Measurements from ENCODE around the gene GREB1. TPM values are rescaled to one million over a fixed set of nuclear protein-coding genes. Genes with fewer than 3 reads are reported as not detected.

GREB1 gene
- total RNA-seq, 1 donor from 2014 or later, result 30.8 TPM

DNA sequence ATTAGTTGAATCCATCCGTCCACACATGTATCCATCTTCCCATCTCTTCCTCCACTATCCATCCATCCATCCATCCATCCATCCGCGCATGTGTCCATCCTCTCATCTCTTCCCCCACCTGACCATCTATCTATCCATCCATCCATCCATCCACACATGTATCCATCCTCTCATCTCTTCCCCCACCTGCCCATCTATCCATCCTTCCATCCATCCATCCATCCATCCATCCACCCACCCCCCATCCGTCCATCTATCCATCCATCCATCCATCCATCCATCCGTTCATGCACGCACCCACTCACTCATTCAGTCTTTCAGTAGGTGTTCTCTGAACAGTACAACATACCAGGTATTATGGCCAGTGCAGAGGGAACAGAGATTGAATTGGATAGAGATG is 18.9 kb upstream of the GREB1 start:
- Histone ChIP-seq H3K4me3 (peak overlapping the region; percentile 15), H2AFZ (replicated peaks) (no peak overlapping the region), H3K79me2 (ENCODE audit: low read depth) (peaks cover 95% of the 10 kb centered on the region), H3K36me3 (no peaks in the 10 kb centered on the region), H3K9ac (no peak overlapping the region), H3K27ac (peak overlapping the region; percentile 88), H3K4me1 (peaks cover 63% of the 10 kb centered on the region), H3K27me3 (no peaks in the 10 kb centered on the region), H4K20me1 (ENCODE audit: low read depth) (peaks cover 33% of the 10 kb centered on the region), H3K9me3 (ENCODE audit: low read depth) (no peaks in the 10 kb centered on the region), H3K4me2 (peak overlapping the region; percentile 69), H3F3A (ENCODE audit: low read depth) (peaks cover 42% of the 10 kb centered on the region)
- Mint-ChIP-seq H3K4me3 (peak overlapping the region; percentile 46), H3K9me3 (peaks cover 12% of the 10 kb centered on the region), H3K4me1 (peaks cover 78% of the 10 kb centered on the region), H3K36me3 (peaks cover 43% of the 10 kb centered on the region), H3K27me3 (ENCODE audit: insufficient read depth, low read depth) (peaks cover 4% of the 10 kb centered on the region), H3K27ac (peak overlapping the region; percentile 47)
- no peak for TF ChIP-seq EZH2 (IDR thresholded peaks at IDR 0.05)
- TF ChIP-seq, protein P1, sequence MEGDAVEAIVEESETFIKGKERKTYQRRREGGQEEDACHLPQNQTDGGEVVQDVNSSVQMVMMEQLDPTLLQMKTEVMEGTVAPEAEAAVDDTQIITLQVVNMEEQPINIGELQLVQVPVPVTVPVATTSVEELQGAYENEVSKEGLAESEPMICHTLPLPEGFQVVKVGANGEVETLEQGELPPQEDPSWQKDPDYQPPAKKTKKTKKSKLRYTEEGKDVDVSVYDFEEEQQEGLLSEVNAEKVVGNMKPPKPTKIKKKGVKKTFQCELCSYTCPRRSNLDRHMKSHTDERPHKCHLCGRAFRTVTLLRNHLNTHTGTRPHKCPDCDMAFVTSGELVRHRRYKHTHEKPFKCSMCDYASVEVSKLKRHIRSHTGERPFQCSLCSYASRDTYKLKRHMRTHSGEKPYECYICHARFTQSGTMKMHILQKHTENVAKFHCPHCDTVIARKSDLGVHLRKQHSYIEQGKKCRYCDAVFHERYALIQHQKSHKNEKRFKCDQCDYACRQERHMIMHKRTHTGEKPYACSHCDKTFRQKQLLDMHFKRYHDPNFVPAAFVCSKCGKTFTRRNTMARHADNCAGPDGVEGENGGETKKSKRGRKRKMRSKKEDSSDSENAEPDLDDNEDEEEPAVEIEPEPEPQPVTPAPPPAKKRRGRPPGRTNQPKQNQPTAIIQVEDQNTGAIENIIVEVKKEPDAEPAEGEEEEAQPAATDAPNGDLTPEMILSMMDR (IDR thresholded peaks at IDR 0.05), result no peak
- TF ChIP-seq EZH2phosphoT487 (IDR thresholded peaks at IDR 0.05), result no peak
- no peak for DNase-seq (ENCODE audit: low spot score)

DNA sequence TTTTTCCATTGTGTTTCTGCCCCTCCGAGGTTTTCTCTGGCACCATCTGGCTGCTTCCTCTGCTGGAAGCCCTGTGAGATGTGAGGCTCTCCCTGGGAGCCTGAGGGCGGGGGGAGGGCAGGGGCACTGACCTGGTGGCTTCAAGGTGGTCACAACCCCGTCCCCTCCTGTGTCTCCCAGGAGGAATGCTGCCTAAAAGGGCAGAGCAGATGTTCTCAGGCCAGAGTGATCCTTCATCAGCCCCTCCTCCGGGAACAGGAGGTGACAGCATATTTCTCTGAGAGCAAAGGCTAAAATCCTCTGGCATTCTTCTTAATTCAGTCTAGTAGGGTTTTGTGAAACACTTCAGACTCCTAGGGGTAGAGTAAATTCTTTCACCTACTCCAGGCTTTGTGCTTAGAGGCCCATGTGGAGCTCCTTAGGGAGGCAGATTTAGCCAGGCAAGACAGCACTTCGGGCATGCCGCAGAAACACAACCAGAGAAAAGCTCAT is 18.3 kb upstream of the GREB1 start:
- peaks cover 95% of the 10 kb centered on the region for H3K79me2 ChIP-seq (ENCODE audit: low read depth)
- H3K9me3 Mint-ChIP-seq, result peaks cover 17% of the 10 kb centered on the region
- H3K9me3 ChIP-seq (ENCODE audit: low read depth), result no peaks in the 10 kb centered on the region
- peaks cover 63% of the 10 kb centered on the region for H3K4me1 ChIP-seq
- H3K4me1 Mint-ChIP-seq, result peaks cover 74% of the 10 kb centered on the region
- H3K4me3 ChIP-seq, result peak overlapping the region; percentile 15
- peak overlapping the region; percentile 88 for H3K27ac ChIP-seq
- peak overlapping the region; percentile 47 for H3K27ac Mint-ChIP-seq
- no peaks in the 10 kb centered on the region for H3K36me3 ChIP-seq
- H3K4me3 Mint-ChIP-seq, result peak overlapping the region; percentile 73
- H4K20me1 ChIP-seq (ENCODE audit: low read depth), result peaks cover 33% of the 10 kb centered on the region
- no peaks in the 10 kb centered on the region for H3K27me3 ChIP-seq
- no peak overlapping the region for H3K9ac ChIP-seq
- peaks cover 44% of the 10 kb centered on the region for H3K36me3 Mint-ChIP-seq
- H2AFZ ChIP-seq (replicated peaks), result no peak overlapping the region
- H3F3A ChIP-seq (ENCODE audit: low read depth), result peaks cover 42% of the 10 kb centered on the region
- peak; percentile 75 for DNase-seq (ENCODE audit: low spot score)
- peaks cover 4% of the 10 kb centered on the region for H3K27me3 Mint-ChIP-seq (ENCODE audit: insufficient read depth, low read depth)
- TF ChIP-seq, protein P1 (IDR thresholded peaks at IDR 0.05), result no peak
- TF ChIP-seq EZH2phosphoT487 (IDR thresholded peaks at IDR 0.05) (no peak), EZH2 (IDR thresholded peaks at IDR 0.05) (no peak)
- peak overlapping the region; percentile 69 for H3K4me2 ChIP-seq

DNA sequence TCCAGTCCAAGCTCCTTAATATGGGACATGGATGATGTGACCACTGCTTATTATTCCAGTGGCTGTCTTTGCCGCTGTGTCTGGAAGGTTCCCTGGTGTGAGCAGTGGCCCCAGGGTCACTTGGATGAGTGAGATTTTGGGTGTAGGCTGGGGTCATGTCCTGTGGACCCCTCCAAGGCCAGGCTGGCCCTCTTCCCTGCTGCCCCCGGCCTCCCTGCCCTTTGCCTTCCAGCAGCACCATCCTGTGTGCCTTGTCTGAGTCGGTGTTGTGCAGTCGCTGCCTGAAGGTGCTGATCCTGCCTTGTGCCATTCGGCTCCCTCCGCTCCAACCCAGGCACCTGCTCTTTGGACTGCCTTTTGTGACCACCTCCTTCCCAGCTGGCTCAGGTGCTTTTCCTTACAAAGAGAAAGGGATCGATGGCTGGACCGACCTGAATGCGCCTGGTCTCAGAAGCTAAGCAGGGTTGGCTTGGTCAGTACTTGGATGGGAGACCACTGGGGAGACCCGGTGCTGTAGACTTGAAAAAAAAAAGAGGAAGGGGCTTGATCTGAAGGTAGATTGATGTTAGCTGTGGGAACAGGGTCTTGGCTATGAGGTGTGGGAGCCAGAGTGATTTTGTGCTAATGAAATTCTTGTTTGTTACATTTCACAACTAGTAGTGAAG is 16.7 kb upstream of the GREB1 start:
- peaks cover 22% of the 10 kb centered on the region for H3K9me3 Mint-ChIP-seq
- peaks cover 52% of the 10 kb centered on the region for H3K4me1 ChIP-seq
- H4K20me1 ChIP-seq (ENCODE audit: low read depth), result peaks cover 28% of the 10 kb centered on the region
- H3K27ac ChIP-seq, result peak overlapping the region; percentile 58
- TF ChIP-seq EZH2 (IDR thresholded peaks at IDR 0.05) (no peak), EZH2phosphoT487 (IDR thresholded peaks at IDR 0.05) (no peak)
- TF ChIP-seq, protein P1 (IDR thresholded peaks at IDR 0.05), result no peak
- peaks cover 4% of the 10 kb centered on the region for H3K27me3 Mint-ChIP-seq (ENCODE audit: insufficient read depth, low read depth)
- peak overlapping the region; percentile 82 for H3K27ac Mint-ChIP-seq
- H3K4me3 Mint-ChIP-seq, result peak overlapping the region; percentile 39
- H3K27me3 ChIP-seq, result no peaks in the 10 kb centered on the region
- H3K4me3 ChIP-seq, result no peak overlapping the region
- peaks cover 93% of the 10 kb centered on the region for H3K79me2 ChIP-seq (ENCODE audit: low read depth)
- no peaks in the 10 kb centered on the region for H3K36me3 ChIP-seq
- H3F3A ChIP-seq (ENCODE audit: low read depth), result peaks cover 37% of the 10 kb centered on the region
- no peaks in the 10 kb centered on the region for H3K9me3 ChIP-seq (ENCODE audit: low read depth)
- DNase-seq (ENCODE audit: low spot score), result no peak
- H3K4me1 Mint-ChIP-seq, result peaks cover 74% of the 10 kb centered on the region
- H3K36me3 Mint-ChIP-seq, result peaks cover 55% of the 10 kb centered on the region
- peak overlapping the region; percentile 69 for H3K4me2 ChIP-seq
- H3K9ac ChIP-seq, result no peak overlapping the region
- no peak overlapping the region for H2AFZ ChIP-seq (replicated peaks)
